Mucosa of rectum (tissue), 2 donors: ENCODE measurements around the gene PIPOX.
A peak's percentile ranks its signal among the peaks of the same experiment; 100 is the strongest.

Experiments
- H3K27ac ChIP-seq, 2 donors: one replicate each; pipeline ENCODE4 v1.7.0; 2013; ENCODE audit warnings: inconsistent platforms in 2 of 2, low read depth in 2 of 2, low read length in 2 of 2
- H3K27me3 ChIP-seq, 2 donors: one replicate each; pipeline ENCODE4 v1.7.0; 2013; ENCODE audit warnings: low read length in 2 of 2; ENCODE audit not compliant: control insufficient read depth in 2 of 2, insufficient read depth in 2 of 2
- H3K36me3 ChIP-seq, 2 donors: one replicate each; pipeline ENCODE4 v1.7.0; 2013; ENCODE audit warnings: low read length in 2 of 2; ENCODE audit not compliant: control insufficient read depth in 2 of 2, insufficient read depth in 2 of 2
- H3K4me1 ChIP-seq, 2 donors: one replicate each; pipeline ENCODE4 v1.7.0; 2013; ENCODE audit warnings: low read length in 2 of 2, mild to moderate bottlenecking in 1 of 2; ENCODE audit not compliant: control insufficient read depth in 2 of 2, insufficient read depth in 2 of 2
- H3K4me3 ChIP-seq, 2 donors: one replicate each; pipeline ENCODE4 v1.7.0; 2013; ENCODE audit warnings: low read length in 2 of 2
- H3K9ac ChIP-seq, 2 donors: one replicate each; pipeline ENCODE4 v1.7.0; 2013; ENCODE audit warnings: low read length in 2 of 2, low read depth in 1 of 2, mild to moderate bottlenecking in 1 of 2
- H3K9me3 ChIP-seq, 2 donors: one replicate each; pipeline ENCODE4 v1.7.0; 2013; ENCODE audit warnings: low read length in 2 of 2; ENCODE audit not compliant: control insufficient read depth in 2 of 2
- donor health status: healthy.
- donor health status: Normal muscosa, but diverticular disease.

PIPOX gene

GRCh38 chr17:29042679-29043538 is at the start of gene PIPOX:
Gene PIPOX, plus strand, starts transcription at chr17:29043141. Its CDS starts 85 bp downstream, at chr17:29043226.
- no peak within 1 kb of the TSS for H3K4me3 ChIP-seq
- no peaks in the 10 kb centered on the region for H3K36me3 ChIP-seq
- H3K27ac ChIP-seq, result peak within 1 kb of the TSS in 1 of 2 donors; percentile 43
- no peaks in the 10 kb centered on the region for H3K9me3 ChIP-seq
- peaks cover 0 to under 1% of the 10 kb centered on the region in 2 donors for H3K27me3 ChIP-seq
- H3K9ac ChIP-seq, result no peak within 1 kb of the TSS
- peaks cover 3 to 4% of the 10 kb centered on the region in 2 donors for H3K4me1 ChIP-seq

- peaks cover 0 to 4% of the 10 kb centered on the region in 2 donors for H3K27me3 ChIP-seq
Observed at GRCh38 chr17:28993645-28994426, 49.1 kb upstream of the PIPOX start.

GRCh38 chr17:28996554-28997096 is 46.3 kb upstream of the PIPOX start:
- Histone ChIP-seq H3K4me1 (no peaks in the 10 kb centered on the region), H3K9ac (no peak overlapping the region), H3K9me3 (no peaks in the 10 kb centered on the region), H3K36me3 (no peaks in the 10 kb centered on the region), H3K4me3 (no peak overlapping the region), H3K27ac (no peak overlapping the region), H3K27me3 (peaks cover 0 to 11% of the 10 kb centered on the region in 2 donors)

More at GRCh38 chr17:28993645-28994426, 49.1 kb upstream of the PIPOX start:
- Histone ChIP-seq H3K9me3 (no peaks in the 10 kb centered on the region), H3K4me1 (no peaks in the 10 kb centered on the region), H3K4me3 (no peak overlapping the region), H3K27ac (no peak overlapping the region), H3K9ac (no peak overlapping the region), H3K36me3 (no peaks in the 10 kb centered on the region)

GRCh38 chr17:28997806-28998205 is 45.1 kb upstream of the PIPOX start:
- H3K36me3 ChIP-seq, result no peaks in the 10 kb centered on the region
- H3K27ac ChIP-seq, result no peak overlapping the region
- H3K4me3 ChIP-seq, result no peak overlapping the region
- no peaks in the 10 kb centered on the region for H3K4me1 ChIP-seq
- no peaks in the 10 kb centered on the region for H3K9me3 ChIP-seq
- H3K27me3 ChIP-seq, result peaks cover 0 to 11% of the 10 kb centered on the region in 2 donors
- H3K9ac ChIP-seq, result no peak overlapping the region

GRCh38 chr17:28999206-28999605 is 43.7 kb upstream of the PIPOX start:
- H3K9ac ChIP-seq, result no peak overlapping the region
- no peak overlapping the region for H3K27ac ChIP-seq
- no peak overlapping the region for H3K4me3 ChIP-seq
- H3K9me3 ChIP-seq, result no peaks in the 10 kb centered on the region
- H3K36me3 ChIP-seq, result no peaks in the 10 kb centered on the region
- H3K4me1 ChIP-seq, result no peaks in the 10 kb centered on the region
- H3K27me3 ChIP-seq, result peaks cover 11 to 24% of the 10 kb centered on the region in 2 donors

GRCh38 chr17:29000973-29001372 is 42.0 kb upstream of the PIPOX start:
- Histone ChIP-seq H3K27me3 (peaks cover 21 to 32% of the 10 kb centered on the region in 2 donors), H3K4me1 (peaks cover 0 to under 1% of the 10 kb centered on the region in 2 donors), H3K9me3 (no peaks in the 10 kb centered on the region), H3K36me3 (no peaks in the 10 kb centered on the region), H3K4me3 (no peak overlapping the region), H3K9ac (no peak overlapping the region), H3K27ac (no peak overlapping the region)

- H3K9me3 ChIP-seq, result no peaks in the 10 kb centered on the region
- H3K36me3 ChIP-seq, result no peaks in the 10 kb centered on the region
- no peak overlapping the region for H3K4me3 ChIP-seq
- H3K9ac ChIP-seq, result no peak overlapping the region
- H3K27me3 ChIP-seq, result peaks cover 26 to 40% of the 10 kb centered on the region in 2 donors
- peaks cover 0 to 4% of the 10 kb centered on the region in 2 donors for H3K4me1 ChIP-seq
- H3K27ac ChIP-seq, result no peak overlapping the region
Observed at GRCh38 chr17:29002811-29003210, 40.1 kb upstream of the PIPOX start.

GRCh38 chr17:29003289-29003688 is 39.7 kb upstream of the PIPOX start:
- Histone ChIP-seq H3K27me3 (peaks cover 27 to 38% of the 10 kb centered on the region in 2 donors), H3K9ac (no peak overlapping the region), H3K9me3 (no peaks in the 10 kb centered on the region), H3K27ac (no peak overlapping the region), H3K36me3 (no peaks in the 10 kb centered on the region), H3K4me1 (peaks cover 0 to 4% of the 10 kb centered on the region in 2 donors), H3K4me3 (no peak overlapping the region)

GRCh38 chr17:29004081-29004692 is 38.8 kb upstream of the PIPOX start:
- Histone ChIP-seq H3K9me3 (no peaks in the 10 kb centered on the region), H3K36me3 (no peaks in the 10 kb centered on the region), H3K27ac (no peak overlapping the region), H3K4me3 (no peak overlapping the region), H3K4me1 (peaks cover 0 to 4% of the 10 kb centered on the region in 2 donors), H3K27me3 (peaks cover 32 to 41% of the 10 kb centered on the region in 2 donors), H3K9ac (no peak overlapping the region)
